Tongue (tissue), 2 donors: ENCODE measurements around the gene CTTNBP2. TPM values are rescaled to one million over a fixed set of nuclear protein-coding genes. Genes with fewer than 3 reads are reported as not detected.

Experiments used
- DNase-seq: peaks from one replicate; pipeline ENCODE4 v3.0.0-alpha.2; 2015
- total RNA-seq: library from RNA; depleted of rRNA; stranded (reverse); fragments of >200 nt; gene quantifications from one replicate; pipeline ENCODE4 v1.2.3, GENCODE V29; 2014

Gene CTTNBP2, protein sequence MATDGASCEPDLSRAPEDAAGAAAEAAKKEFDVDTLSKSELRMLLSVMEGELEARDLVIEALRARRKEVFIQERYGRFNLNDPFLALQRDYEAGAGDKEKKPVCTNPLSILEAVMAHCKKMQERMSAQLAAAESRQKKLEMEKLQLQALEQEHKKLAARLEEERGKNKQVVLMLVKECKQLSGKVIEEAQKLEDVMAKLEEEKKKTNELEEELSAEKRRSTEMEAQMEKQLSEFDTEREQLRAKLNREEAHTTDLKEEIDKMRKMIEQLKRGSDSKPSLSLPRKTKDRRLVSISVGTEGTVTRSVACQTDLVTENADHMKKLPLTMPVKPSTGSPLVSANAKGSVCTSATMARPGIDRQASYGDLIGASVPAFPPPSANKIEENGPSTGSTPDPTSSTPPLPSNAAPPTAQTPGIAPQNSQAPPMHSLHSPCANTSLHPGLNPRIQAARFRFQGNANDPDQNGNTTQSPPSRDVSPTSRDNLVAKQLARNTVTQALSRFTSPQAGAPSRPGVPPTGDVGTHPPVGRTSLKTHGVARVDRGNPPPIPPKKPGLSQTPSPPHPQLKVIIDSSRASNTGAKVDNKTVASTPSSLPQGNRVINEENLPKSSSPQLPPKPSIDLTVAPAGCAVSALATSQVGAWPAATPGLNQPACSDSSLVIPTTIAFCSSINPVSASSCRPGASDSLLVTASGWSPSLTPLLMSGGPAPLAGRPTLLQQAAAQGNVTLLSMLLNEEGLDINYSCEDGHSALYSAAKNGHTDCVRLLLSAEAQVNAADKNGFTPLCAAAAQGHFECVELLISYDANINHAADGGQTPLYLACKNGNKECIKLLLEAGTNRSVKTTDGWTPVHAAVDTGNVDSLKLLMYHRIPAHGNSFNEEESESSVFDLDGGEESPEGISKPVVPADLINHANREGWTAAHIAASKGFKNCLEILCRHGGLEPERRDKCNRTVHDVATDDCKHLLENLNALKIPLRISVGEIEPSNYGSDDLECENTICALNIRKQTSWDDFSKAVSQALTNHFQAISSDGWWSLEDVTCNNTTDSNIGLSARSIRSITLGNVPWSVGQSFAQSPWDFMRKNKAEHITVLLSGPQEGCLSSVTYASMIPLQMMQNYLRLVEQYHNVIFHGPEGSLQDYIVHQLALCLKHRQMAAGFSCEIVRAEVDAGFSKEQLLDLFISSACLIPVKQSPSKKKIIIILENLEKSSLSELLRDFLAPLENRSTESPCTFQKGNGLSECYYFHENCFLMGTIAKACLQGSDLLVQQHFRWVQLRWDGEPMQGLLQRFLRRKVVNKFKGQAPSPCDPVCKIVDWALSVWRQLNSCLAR (N-terminal part only)
- total RNA-seq, result 13.1 TPM

DNA sequence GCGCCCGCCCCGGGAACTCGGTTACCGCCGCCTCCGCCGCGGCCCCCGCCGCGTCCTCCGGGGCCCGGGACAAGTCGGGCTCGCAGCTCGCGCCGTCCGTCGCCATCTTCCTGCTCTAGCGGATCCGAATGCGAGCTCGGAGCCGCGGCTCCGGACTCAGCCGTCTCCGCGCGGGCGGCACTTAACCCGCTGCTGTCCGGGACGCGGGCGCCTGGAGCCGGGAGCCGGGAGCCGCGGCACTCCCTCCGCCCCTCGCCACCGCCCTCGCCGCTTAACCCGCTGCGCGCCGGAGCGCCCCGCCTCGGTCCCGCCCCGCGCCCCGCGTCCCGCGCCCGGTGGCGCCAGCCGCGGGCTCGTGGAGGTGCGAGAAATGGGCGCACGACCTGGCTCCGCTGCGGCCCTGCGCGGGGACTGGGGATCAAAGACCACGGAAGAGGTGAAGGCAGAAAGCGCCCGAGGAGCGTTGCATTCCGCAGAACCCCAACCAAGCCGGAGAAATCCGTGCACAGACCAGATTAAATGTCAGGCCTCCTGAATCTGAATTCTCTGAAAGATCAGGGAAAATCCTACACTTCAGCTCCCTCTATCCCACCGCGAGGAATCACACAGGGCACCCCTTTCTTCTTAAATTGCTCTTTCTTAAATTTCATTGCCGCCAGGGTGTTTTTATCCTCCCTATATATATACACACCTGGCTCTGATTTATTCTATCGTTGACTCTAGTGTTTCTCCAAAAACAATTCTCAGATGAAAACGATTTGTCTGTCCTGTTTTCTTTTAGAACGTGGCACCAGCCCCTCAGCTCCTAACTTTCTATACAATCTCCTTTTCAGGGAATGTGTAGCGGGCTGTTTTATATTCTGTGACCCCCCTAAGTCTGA is at the start of gene CTTNBP2:
CTTNBP2 (minus strand) TSS at position 132 of the 881 bp plus-strand sequence; CDS start at position 106, 26 bp downstream.
- peak; percentile 73 for DNase-seq

DNA sequence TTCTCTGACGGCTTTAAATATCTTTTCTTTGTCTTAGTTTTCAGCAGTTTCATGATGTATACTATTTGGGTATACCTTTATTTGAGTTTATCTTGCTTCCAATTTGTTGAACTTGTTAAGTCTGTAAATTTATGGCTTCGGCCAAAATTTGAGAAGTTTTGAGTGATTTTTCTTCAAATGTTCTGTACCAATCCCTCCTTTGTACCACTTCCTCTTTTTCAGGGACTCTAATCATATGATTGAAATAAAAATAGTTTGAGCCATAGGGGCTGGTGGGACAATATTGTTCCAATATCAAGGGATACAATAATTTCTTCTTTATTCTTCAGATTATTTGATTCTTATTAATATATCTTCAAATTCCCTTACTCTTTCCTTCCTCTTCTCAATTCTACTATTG is 43.1 kb upstream of the CTTNBP2 start:
- no peak for DNase-seq

DNA sequence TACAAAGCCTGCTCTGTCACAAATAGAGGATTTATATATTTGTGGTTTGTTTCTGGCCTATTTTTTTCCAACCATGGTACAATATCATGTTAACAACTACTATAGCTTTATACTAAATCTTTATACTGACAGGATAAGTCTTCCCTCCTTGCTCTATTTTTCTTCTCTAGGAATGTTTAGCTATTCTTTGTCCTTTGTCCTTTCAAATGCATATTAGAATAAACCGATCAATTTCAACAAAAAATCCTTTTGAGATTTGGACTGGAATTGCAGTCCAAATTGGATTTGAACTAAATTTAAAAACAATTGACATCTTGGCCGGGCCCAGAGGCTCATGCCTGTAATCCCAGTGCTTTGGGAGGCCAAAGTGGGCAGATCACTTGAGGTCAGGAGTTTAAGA is 39.2 kb upstream of the CTTNBP2 start:
- DNase-seq, result no peak

DNA sequence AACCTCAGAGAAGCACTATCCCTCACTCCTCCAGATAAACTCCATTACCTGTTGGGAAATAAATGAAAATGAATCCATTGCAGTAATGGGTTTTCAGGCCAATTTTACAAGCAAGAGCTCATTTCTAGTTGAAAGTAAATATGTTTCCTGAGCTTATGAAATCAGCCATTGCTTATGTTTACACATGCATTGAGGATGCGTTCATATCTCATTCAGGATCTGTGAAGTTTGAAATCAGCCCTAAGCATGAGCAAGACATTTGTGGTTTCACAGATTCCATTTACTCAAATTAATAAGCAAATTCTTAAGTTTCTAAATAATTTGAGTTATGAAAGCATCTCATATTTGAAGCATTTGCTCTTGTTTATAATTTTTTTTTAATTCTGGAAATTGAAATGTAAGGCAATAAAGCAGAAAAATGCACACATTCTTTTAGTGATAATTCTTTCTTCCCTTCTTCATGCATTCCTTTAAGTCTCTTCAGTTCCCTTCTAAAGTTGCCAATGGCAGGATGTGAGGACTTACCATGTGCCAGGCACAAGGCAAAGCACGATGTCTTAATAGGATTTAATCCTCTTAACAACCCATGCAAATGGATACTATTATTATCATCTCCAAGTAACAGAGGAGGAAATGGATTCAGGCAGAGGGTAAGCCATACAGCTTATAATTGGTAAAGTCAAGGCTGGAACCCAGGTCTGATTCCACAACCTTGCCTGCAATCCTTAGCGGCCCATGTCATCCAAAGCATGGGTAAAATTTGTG is 35.0 kb upstream of the CTTNBP2 start:
- DNase-seq, result no peak

DNA sequence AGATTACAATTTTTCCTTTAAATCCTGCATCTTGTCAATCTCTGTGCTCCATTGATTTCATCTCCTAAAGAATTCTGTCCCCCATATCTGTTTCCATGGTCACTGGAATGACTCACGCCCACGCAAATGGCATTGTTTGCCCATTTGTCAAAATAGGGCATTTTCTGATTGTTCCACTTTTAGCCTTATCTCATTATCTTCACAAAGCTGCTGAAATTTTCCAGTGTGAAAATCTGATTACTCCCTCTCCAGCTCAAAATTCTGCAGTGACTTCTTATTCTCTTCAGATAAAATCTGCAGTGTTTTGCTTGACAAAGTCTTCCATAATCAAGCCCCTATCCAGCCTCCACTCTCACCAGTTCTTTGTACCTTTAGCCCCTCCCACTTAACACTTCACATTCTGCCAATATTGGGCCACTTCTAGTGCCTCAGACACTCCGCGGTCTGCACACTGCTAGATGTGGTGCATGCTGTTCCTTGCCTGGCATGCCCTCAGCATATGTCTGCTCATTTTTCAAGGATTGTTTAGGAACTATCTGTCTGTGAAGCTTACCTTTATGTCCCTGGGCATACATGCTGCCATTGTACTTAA is 33.9 kb upstream of the CTTNBP2 start:
- no peak for DNase-seq

DNA sequence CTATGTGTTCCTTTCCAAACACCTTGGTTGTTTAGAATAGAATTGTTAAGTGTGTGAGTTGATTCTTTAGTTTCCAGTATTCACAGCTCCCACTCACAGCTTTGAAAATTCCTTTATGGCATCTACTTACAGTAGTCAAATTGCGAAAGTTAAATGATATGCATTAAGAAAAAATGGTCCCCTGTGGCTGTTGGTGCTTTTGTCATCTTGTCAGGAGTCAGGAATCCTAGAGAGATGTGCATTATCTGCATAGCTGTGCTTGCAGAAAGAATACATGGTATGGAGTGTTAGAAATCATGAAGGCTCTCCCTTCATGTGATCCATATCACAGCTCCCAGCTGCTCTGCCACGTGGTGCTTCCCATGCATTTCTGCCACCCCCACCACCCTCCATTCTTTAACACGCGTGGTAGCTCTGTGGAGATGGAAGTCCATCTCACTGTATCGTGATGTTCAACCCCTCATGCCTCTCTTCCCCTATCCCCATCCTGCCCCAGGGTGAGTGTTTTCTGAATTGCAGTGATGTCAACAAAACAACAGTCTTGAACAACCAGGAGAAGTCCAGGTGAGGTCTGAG is 29.2 kb upstream of the CTTNBP2 start:
- DNase-seq, result no peak

DNA sequence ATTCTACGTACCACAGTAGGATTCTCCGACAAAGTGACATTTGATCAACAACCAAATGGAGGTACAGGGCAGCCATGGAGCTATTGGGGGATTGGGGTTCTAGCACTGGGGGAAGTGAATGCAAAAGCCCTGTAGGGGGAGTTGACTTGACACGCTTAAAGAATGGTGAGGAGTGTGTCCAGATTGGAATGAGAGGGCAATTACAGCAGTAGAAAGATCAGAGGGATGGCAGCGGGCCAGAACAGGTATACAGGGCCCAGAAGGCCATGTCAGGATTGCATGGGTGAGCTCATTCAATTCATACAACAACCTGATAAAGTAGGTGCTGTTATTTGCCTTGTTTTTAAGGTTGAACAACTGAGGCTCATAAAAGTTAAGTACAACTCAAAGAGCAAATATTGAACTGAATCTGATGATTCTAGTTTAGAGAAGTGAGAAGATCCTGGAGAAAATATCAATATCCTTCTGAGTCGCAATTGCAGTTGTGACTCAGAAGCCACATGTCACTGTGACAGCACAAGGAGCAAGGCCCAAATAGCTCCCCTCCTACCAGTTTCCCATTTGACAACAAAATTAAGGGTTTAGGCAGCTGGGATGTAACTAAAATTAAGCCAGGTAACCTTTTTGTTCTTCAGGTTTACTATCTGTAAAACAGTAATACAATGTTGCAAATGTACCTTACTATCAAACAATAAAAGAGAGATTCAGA is 28.0 kb upstream of the CTTNBP2 start:
- DNase-seq, result no peak

DNA sequence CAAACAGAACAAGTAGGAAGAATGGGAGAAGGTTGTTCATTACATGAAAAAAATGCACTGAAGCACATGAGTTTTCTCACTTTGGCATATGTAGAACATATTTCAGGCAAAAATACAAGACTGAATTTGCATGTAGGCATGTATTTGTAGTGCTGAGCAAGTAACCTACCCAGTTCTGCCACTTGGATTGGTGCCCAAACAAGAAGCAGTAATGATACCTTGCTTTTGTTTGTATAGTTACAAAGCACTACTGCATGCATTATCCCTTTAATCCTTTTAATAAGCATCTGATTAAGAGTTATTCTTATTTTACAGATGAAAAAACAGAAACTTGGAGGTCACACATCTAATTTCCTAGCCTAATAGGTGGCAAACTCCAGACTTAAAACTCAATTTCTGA is 23.1 kb upstream of the CTTNBP2 start:
- peak; percentile 11 for DNase-seq

DNA sequence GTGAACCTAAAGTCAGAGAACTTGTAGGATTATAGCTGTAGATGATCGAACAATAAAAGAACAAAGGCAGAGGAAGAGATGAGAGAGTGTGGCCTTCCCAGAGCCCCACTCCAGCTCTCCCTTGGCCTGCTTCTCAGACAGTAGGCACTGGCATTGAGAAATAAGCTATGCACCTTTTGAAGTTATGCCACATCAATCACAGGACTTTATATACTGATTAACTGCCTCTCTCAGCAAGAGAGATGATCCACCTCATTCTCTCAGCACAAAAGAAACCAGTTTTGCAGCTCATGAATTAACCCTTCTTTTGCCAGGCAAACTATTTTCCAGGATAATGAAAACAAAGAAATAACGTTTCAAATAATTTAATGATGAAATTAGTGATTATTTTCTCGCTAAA is 22.0 kb upstream of the CTTNBP2 start:
- DNase-seq, result no peak

DNA sequence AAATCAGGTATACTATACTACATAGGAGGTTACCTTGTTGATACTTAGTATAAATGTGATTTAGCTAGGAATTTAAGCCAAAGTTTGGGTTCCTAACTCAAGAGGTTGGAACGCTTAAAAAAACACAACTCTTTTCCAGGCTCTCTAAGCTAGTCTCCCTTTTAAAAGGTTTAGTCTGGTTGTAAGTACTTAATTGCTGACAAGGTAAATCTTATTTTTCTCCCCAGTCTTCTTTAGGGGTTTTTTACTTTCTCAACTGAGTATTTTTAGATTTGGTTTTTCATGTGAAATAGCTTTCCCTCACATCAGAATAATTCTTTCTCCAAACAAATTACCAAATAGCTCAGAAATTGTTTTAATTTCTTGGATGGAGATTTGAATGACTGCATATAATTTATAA is 20.8 kb upstream of the CTTNBP2 start:
- DNase-seq, result no peak

DNA sequence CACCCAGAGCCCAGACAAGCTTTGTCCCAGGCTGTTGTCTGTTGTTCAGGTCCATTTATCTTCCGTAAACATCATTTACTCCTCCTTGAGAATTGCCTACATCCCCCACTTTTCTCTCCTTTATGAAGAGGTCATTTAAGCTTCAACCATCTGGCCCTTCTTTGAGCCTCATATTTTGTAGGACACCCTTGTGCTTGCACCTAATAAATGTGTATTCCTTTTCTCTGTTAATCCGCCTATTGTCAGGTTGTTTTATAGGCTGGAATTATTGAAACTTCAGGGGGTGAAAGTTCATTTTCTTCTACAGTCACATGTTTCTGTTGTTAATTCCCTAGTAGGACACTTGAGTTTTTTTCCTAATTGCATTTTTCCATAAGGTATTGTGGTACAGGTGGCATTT is 19.6 kb upstream of the CTTNBP2 start:
- DNase-seq, result no peak

DNA sequence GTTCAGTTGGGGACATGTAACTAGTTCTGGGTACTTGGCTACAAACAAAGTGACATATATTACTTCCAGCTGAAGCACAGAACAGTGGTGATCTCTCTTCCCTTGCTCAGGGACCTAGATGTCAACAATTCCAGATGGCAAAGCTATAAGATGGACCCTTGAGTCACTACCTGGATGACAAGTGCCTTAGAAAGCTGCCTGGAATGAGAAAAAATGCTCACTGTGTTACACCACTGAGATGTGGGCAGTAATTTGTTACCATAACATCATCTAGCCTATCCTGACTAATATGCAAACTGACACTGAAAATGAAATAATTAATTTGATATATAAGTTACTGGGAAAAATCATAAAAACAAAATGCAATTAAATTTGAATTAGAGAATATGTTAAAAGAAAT is 16.4 kb upstream of the CTTNBP2 start:
- DNase-seq, result no peak

DNA sequence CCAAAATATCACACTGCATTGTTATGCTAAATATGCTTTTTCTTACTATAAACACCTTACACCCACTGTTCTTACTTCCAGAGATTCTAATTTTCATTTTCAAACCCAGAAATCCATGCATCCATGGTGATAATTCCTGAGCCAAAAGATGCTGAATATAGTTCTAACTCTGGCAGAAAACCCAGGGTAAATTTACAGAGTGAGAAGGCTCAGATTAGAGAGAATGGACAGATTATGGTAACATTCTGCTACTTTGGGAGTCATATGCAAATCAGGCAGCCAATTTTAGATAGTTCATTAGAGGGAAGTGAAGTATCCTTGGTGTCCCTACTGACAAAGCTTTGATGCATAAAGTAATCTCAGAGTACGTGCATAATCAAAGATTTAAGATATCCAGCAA is 15.4 kb upstream of the CTTNBP2 start:
- DNase-seq, result no peak

DNA sequence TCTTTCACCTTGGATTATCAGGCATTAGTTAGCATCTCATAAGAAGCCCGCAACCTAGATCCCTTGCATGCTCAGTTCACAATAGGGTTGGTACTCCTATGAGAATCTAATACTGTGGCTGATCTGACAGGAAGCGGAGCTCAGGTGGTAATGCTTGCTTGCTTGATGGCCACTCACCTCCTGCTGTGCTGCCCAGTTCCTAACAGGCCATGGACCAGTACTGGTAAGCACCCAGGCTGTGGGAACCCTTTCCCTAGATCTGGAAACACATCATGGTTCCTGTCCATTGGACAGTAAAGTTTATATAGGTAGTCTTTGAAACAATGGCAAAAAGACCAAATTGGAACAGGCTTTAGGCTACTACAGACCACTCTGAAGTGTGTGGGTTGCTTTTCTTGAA is 9.4 kb upstream of the CTTNBP2 start:
- DNase-seq, result no peak

DNA sequence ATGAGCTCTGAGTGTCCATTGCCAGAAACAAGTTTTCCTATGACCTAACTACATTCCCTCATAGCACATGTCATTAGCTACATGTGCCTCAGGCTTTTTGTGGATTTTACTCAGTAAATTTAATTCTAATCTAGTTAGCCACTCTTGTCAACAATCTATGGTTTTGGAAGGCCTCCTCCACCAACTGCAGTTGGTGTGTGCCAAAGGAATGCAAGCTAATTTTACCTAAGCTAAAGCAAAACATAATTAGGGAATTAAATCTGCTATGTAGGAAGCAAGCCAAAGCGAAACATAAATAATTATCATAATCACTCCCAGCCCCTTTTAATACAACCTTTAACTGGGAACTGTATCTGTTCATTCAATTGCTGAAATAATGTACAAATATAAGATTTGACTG is 3.5 kb upstream of the CTTNBP2 start:
- peak; percentile 28 for DNase-seq

DNA sequence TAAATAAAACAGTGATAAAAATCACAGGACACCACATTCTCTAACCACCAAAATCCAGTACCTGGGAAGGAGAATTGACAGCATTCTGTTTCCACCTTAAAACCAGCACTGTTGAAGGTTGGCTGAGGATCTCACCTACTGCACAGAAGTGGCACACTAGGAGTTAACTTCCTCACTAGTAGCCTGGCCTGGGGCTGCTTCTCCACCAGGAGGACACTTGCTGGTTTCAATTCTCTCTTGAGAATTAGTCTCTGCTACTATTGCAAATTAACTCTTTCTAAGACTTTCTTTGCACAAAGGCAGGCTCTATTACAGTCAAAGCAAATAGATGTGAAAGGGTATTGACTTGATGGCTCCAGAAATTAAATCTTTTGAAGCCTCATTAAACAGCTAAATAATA is 2.3 kb upstream of the CTTNBP2 start:
- peak; percentile 13 for DNase-seq

DNA sequence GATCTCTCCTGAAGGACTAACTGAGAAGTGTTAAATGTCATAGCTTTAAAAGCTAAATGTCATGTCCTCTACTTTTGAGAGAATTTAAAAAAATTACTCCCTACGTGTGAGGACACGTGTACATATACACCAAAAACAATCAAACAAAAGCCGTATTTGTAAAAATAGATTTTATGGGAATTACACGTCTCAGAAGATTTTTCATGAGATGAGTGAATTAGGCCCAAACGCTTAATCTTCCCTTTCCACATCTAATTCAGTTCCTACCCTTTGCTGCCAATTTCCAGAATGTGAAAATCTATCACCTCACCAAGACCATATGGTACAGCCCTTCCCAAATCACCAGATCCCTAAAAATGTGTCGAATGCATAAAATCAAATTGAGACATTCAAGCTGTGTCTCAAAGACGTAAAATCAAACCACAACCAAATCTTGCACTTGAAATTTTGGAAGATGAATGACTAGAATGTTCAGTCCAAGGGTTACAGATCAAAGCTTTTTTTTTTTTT is 1.0 kb upstream of the CTTNBP2 start:
- DNase-seq, result peak; percentile 26

DNA sequence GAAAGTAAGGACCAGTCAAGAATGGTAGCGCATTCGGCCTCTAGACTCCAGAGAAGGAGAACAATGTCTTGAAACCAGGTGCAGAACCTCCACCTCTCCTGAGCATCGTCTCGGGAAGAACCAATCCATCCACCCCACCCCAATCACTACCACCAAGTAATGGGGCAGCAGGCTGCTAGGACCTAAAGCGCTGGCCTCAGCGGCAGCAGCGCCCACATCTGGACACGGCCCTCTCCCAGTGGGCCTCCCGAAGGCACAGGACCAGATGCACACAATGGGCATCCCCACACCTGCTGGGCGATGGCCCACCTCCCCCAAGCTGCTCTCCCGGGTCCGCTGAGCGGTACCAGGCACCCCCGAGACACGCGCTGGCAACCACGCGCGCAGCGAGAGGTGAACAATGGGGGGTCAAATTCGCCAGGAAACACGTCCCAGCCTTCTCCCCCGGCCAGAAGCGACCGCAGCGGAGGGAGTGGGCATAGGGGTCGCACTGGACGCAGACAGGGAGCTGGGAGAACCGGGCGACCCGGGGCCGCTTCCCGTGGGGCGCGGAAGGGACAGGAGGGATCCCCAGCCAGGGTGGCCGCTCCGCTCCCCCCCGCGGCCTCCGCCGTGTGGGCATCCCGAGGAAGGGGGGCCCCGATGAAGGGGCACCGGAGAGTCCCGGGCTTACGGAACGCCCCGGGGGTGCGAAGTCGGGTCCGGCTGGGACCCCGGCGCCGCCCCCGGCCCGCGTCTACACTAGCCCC is 506 bp downstream of the CTTNBP2 start:
- peak; percentile 35 for DNase-seq
